Astrocyte of the cerebellum (primary cell): ENCODE data around the gene ADAMTS20.
"Not testable (repeated sequence)": the region's sequence is repeated elsewhere in the genome, so short reads cannot be mapped to it uniquely, and the experiment has no call there.

ENCODE experiments used
- DNase-seq: peaks from one replicate; pipeline ENCODE4 v3.0.0-alpha.2; 2011; ENCODE audit warnings: low read depth
- H3K4me3 ChIP-seq: 2 replicates; pipeline ENCODE4 v1.5.1; 2011; ENCODE audit warnings: mild to moderate bottlenecking, low read depth, low read length, moderate library complexity
- in situ Hi-C: cut with HindIII; loops from 2 replicates; pipeline ENCODE4 v1.10.0; 2017; ENCODE audit warnings: low sequenced_read_pairs
- TF ChIP-seq, protein P1 (sequence below): IDR thresholded peaks from 2 replicates; pipeline ENCODE4 v1.5.1; 2012; ENCODE audit warnings: low read length, low read depth, moderate library complexity, mild to moderate bottlenecking; ENCODE audit errors: missing control alignments

The ADAMTS20 gene

DNA sequence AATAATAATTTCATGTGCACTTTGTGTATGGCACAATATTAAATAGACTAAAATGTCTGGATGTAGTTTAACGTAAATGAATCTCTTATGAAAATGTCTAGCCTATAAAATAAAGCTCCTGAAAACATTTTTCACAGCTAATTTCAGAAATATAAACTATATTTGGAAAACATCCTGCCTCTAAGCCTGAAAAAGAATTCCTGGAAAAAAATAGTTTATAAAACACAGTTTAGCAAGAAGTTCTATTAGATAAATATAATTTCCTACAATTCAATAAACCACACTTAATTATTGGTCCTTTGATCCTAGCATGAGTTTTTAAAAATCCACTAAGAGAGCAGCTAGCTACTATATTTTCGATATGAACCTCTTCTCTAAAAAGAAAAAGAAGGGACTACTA lies 159.9 kb downstream of the ADAMTS20 start:
- TF ChIP-seq, protein P1, sequence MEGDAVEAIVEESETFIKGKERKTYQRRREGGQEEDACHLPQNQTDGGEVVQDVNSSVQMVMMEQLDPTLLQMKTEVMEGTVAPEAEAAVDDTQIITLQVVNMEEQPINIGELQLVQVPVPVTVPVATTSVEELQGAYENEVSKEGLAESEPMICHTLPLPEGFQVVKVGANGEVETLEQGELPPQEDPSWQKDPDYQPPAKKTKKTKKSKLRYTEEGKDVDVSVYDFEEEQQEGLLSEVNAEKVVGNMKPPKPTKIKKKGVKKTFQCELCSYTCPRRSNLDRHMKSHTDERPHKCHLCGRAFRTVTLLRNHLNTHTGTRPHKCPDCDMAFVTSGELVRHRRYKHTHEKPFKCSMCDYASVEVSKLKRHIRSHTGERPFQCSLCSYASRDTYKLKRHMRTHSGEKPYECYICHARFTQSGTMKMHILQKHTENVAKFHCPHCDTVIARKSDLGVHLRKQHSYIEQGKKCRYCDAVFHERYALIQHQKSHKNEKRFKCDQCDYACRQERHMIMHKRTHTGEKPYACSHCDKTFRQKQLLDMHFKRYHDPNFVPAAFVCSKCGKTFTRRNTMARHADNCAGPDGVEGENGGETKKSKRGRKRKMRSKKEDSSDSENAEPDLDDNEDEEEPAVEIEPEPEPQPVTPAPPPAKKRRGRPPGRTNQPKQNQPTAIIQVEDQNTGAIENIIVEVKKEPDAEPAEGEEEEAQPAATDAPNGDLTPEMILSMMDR = no peak
- in situ Hi-C loops = no loop called here
- no peak overlapping the region for H3K4me3 ChIP-seq
- DNase-seq = no peak

DNA sequence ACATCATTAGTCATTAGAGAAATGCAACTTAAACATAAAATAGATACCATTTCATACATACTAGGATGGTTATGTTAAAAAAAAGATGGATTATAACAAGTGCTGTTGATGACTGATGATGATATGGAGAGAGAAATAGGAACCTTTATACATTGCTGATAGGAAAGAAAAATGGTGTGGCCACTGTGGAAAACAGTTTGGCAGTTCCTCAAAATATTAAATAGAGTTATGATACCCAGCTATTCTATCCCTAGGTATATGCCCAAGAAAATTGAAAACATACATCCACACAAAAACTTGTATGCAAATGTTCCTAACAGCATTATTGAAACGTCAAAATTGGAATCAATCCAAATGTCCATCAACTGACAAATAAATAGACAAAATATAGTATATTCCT lies 170.1 kb downstream of the ADAMTS20 start:
- DNase-seq = no peak
- H3K4me3 ChIP-seq = no peak overlapping the region
- in situ Hi-C loops = no loop called here
- TF ChIP-seq, protein P1 = no peak

DNA sequence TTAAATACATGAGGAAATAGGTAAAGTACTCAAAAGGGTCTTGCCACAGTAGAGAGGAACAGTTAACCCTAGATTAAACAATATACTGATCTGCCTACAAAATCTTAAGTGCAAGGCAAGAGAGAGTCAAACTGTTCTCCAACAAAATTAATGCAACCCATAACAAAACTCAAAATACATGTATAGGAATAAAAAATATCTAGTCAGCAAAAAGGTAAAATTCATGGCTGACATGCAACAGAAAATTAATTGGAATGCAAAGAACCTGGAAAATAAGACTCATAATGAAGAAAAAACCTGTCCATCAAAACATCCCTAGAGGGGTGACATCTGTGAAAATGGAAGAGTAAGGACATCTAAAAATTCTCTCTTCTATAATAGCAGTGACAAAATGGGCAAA lies 173.6 kb downstream of the ADAMTS20 start:
- TF ChIP-seq, protein P1 = no peak
- DNase-seq = no peak
- no peak overlapping the region for H3K4me3 ChIP-seq
- in situ Hi-C loops = no loop called here

DNA sequence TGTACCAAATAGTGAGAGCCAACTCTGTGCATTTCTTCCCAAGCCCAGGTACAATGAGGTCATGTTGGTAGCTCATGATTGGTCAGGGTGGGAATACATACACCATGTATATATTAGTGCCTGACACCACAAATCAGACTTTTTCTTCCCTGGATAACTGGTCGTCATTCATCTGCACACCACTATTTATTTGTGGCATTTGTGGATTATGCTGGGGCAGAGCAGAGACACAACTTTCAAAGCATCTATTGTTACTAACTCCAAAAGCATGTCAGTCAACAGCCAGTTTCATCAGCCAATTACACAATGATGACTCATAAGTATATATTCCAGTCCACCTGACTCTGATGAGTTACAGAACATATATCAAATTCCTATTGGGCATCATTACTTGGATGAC lies 181.7 kb downstream of the ADAMTS20 start:
- in situ Hi-C loops = no loop called here
- H3K4me3 ChIP-seq = no peak overlapping the region
- TF ChIP-seq, protein P1 = no peak
- DNase-seq = no peak

DNA sequence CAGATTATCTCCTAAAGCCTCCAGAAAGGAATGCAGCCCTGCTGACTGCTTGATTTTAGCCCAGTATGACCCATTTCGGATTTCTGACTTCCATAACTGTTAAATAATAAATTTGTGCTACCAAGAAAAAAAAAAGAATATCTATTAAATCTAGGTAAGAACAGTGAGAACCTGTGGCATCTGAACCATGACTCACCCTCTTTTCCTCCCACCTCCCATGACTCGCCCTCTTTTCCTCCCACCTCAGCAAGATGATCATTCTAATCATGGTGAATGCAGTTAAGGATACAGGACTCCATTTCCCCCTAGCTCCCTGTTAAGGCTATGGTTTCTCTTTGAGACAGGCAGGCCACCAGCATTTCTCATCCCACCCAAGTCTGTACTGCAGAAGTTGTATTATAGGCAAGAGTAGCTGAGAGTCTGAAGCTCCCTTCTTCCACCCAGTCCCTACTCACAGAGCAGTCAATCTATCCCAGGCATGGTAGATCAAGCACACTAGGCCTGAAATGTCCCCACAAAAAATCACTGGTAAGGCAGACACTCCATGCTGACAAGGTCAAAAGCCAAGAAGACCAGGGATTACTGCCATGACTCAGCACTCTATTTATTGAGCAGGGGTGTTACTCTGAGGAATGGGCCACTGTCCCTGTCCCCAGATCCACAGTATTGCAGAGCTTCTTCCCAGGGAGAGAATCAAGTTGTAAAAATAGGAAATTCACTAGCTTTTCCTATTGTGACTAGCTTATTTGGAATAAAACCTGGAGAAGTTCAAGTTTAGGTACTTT lies 188.9 kb downstream of the ADAMTS20 start:
- TF ChIP-seq, protein P1 = no peak
- in situ Hi-C loops = no loop called here
- DNase-seq = no peak
- no peak overlapping the region for H3K4me3 ChIP-seq

DNA sequence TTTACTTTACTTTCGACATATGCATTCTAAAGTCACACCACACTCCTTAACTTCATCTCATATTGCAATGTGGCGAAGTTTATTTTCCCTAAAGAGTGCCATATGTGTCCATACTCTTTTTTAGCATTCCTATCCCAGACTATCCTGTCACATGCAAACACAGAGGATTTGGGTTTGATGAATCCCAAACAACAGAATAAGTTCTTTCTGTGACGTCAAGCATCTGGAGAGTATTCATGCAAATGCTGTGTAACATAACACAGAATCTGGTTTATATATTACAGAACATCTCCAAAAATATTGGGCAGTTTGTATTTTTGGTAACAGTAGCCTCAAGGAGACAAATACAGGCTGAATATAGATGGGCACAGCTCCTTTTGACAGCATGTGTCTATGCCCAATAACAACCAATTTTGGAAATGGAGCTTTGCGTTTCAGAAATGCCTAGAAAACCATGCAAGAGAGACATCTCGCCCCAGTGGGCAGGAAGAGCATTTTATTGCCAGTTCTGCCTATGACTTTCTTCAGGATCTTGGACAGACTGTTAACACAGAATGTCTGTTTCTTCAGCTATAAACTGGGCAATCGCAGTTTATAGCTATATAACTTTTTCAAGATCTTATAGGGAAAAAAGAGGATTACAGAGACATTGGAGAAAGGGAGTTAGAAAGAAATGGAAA lies 190.8 kb downstream of the ADAMTS20 start:
- TF ChIP-seq, protein P1 = no peak
- no peak overlapping the region for H3K4me3 ChIP-seq
- in situ Hi-C loops = no loop called here
- no peak for DNase-seq

DNA sequence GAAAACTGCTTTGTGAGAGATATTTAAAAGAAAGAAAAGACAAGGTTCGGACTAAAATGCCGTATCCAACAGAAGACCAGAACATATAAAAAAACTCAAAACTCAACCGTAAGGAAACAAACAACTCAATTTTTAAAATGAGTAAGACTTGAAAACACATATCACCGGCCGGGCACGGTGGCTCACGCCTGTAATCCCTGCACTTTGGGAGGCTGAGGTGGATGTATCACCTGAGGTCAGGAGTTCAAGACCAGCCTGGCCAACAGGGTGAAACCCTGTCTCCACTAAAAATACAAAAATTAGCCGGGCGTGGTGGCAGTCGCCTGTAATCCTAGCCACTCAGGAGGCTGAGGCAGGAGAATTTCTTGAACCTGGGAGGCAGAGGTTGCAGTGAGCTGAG lies 192.0 kb downstream of the ADAMTS20 start:
- H3K4me3 ChIP-seq, in situ Hi-C loops, DNase-seq: not testable (repeated sequence)
